C4-2B (cell line): ENCODE measurements around the gene ST7.

Experiments used
- ZFX ChIP-seq: fragments of 450-650 bp; IDR thresholded peaks from 2 replicates; pipeline ENCODE4 v1.6.1; 2017
- TF ChIP-seq, protein P1 (sequence below): fragments of 450-650 bp; conservative IDR thresholded peaks from 2 replicates; pipeline ENCODE4 v1.5.1; 2017; ENCODE audit warnings: mild to moderate bottlenecking

DNA sequence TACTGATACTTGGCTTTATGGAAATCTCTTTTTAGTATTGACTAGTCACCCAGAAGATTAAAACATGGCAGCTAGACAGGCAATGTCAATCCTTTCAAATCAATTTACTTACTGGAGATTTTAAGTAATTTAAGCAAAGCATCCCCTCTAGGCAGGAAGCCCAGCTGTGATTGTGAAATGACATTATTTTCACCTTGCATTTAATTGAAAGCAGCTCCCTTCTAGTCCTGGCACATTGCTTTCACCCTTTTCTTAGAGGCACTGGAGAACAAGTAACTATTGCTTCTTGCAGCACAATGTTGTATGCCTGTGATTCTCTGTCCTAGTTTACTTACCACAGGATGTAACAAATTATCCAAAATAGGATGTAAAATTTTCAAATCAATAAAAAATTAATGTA lies 13.3 kb downstream of the ST7 start:
- TF ChIP-seq ZFX, result no peak
- TF ChIP-seq, protein P1, sequence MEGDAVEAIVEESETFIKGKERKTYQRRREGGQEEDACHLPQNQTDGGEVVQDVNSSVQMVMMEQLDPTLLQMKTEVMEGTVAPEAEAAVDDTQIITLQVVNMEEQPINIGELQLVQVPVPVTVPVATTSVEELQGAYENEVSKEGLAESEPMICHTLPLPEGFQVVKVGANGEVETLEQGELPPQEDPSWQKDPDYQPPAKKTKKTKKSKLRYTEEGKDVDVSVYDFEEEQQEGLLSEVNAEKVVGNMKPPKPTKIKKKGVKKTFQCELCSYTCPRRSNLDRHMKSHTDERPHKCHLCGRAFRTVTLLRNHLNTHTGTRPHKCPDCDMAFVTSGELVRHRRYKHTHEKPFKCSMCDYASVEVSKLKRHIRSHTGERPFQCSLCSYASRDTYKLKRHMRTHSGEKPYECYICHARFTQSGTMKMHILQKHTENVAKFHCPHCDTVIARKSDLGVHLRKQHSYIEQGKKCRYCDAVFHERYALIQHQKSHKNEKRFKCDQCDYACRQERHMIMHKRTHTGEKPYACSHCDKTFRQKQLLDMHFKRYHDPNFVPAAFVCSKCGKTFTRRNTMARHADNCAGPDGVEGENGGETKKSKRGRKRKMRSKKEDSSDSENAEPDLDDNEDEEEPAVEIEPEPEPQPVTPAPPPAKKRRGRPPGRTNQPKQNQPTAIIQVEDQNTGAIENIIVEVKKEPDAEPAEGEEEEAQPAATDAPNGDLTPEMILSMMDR, result no peak
